ENCODE results near the gene FOSL1. TPM values are rescaled to one million over a fixed set of nuclear protein-coding genes. Genes with fewer than 3 reads are reported as not detected.

FOSL1 gene
- total RNA-seq, 1 experiment from 2014 or later = 125 TPM

DNA sequence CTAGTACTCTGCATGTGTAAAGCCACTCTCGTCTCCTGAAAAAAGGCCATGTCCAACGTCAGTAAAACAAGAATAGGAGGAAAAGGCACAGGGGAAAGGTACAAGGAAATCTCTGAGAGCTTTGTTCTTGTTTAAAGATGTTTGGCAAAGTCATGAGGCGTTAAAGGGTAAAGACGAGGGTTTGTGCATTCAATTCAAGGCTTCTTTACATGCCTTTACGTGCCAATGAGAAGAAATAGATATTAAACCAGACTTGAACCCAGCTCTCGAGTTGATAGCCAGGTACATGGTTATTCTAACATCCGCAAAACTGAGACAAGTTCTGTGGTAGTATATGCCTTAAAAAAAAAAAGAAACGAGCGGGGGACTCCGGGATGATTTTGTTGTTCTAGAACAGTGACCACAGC, 41.5 kb downstream of the FOSL1 start:
- Histone ChIP-seq H3K36me3 (ENCODE audit: control insufficient read depth in 1 of 2, insufficient read depth in 2 of 2, low read length in 2 of 2) (peaks cover 25 to 37% of the 10 kb centered on the region in 2 experiments), H3K4me3 (replicated peaks in 1 of 2; ENCODE audit: low read depth in 1 of 2, low read length in 2 of 2) (peak overlapping the region; percentile 85 to 100), H3K4me2 (ENCODE audit: low read length) (peak overlapping the region; percentile 77), H2AFZ (ENCODE audit: low read depth, low read length, poor library complexity, severe bottlenecking) (peak overlapping the region; percentile 50), H3K27ac (ENCODE audit: low read depth, low read length) (peak overlapping the region; percentile 97), H4K20me1 (ENCODE audit: insufficient read depth) (peaks cover 15% of the 10 kb centered on the region; the same call in 1 of the 2 replicates), H3K79me2 (ENCODE audit: insufficient read depth, low read length) (peaks cover 63% of the 10 kb centered on the region), H3K27me3 (ENCODE audit: insufficient read depth, low read length) (no peaks in the 10 kb centered on the region), H3K4me1 (ENCODE audit: control insufficient read depth in 1 of 2, insufficient read depth in 2 of 2, low read length in 2 of 2) (peaks cover 23 to 44% of the 10 kb centered on the region in 2 experiments), H3K9me2 (ENCODE audit: insufficient read depth) (no peaks in the 10 kb centered on the region), H3K9ac (ENCODE audit: low read length) (peak overlapping the region; percentile 99), H3K9me3 (ENCODE audit: control insufficient read depth in 1 of 2, insufficient read depth in 1 of 2, low read depth in 1 of 2, low read length in 2 of 2) (no peaks in the 10 kb centered on the region)
- ATAC-seq (no peak), DNase-seq (ENCODE audit: low read depth, low spot score) (no peak)
- RAD21 ChIA-PET (ENCODE audit: low non-redundant PET in 1 of 2, low total read pairs in 2 of 2, uncharacterized antibody in 2 of 2, unreplicated experiment in 2 of 2) = interaction anchor here in 1 of 2 experiments (1.1 kb wide), 1 partner anchor 30 kb away, joined by 3 read pairs; no protein-coding TSS in a partner anchor
- no TSS peak for BruUV-seq (replicated peaks)
- POLR2A ChIA-PET = interaction anchor here (0.6 to 5.3 kb wide), 18 partner anchors 7 to 530 kb away, joined by 3 to 84 read pairs (median 6); partner anchors contain the start of genes BANF1, CCDC85B, FIBP and FOSL1
- CTCF ChIA-PET = interaction anchor here (0.6 to 4.3 kb wide), 6 partner anchors 20 to 147 kb away, joined by 3 to 82 read pairs (median 10); partner anchors contain the start of genes AP5B1, CCDC85B, FIBP and KAT5
- TF ChIP-seq SP1 (IDR thresholded peaks at IDR 0.05; ENCODE audit: low read depth) = no peak
- no peak for TF ChIP-seq FOSL1 (IDR thresholded peaks at IDR 0.05; ENCODE audit: low read depth)
- TF ChIP-seq ELF1 (IDR thresholded peaks at IDR 0.05; ENCODE audit: borderline replicate concordance, low read depth) = no peak
- TF ChIP-seq, protein P1, sequence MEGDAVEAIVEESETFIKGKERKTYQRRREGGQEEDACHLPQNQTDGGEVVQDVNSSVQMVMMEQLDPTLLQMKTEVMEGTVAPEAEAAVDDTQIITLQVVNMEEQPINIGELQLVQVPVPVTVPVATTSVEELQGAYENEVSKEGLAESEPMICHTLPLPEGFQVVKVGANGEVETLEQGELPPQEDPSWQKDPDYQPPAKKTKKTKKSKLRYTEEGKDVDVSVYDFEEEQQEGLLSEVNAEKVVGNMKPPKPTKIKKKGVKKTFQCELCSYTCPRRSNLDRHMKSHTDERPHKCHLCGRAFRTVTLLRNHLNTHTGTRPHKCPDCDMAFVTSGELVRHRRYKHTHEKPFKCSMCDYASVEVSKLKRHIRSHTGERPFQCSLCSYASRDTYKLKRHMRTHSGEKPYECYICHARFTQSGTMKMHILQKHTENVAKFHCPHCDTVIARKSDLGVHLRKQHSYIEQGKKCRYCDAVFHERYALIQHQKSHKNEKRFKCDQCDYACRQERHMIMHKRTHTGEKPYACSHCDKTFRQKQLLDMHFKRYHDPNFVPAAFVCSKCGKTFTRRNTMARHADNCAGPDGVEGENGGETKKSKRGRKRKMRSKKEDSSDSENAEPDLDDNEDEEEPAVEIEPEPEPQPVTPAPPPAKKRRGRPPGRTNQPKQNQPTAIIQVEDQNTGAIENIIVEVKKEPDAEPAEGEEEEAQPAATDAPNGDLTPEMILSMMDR (IDR thresholded peaks at IDR 0.05 in 2 of 3, conservative IDR thresholded peaks at IDR 0.05 in 1 of 3; ENCODE audit: borderline replicate concordance in 1 of 3, insufficient read depth in 1 of 3, low read depth in 2 of 3, low read length in 2 of 3) = no peak
- TF ChIP-seq, protein P2, sequence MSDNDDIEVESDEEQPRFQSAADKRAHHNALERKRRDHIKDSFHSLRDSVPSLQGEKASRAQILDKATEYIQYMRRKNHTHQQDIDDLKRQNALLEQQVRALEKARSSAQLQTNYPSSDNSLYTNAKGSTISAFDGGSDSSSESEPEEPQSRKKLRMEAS (IDR thresholded peaks at IDR 0.05) = no peak
- no peak for TF ChIP-seq EZH2 (IDR thresholded peaks at IDR 0.05)
- TF ChIP-seq, protein P3, sequence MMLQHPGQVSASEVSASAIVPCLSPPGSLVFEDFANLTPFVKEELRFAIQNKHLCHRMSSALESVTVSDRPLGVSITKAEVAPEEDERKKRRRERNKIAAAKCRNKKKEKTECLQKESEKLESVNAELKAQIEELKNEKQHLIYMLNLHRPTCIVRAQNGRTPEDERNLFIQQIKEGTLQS (IDR thresholded peaks at IDR 0.05) = no peak
- no peak for TF ChIP-seq POLR2AphosphoS5 (IDR thresholded peaks at IDR 0.05; ENCODE audit: low read depth, low read length)
- TF ChIP-seq, protein P4, sequence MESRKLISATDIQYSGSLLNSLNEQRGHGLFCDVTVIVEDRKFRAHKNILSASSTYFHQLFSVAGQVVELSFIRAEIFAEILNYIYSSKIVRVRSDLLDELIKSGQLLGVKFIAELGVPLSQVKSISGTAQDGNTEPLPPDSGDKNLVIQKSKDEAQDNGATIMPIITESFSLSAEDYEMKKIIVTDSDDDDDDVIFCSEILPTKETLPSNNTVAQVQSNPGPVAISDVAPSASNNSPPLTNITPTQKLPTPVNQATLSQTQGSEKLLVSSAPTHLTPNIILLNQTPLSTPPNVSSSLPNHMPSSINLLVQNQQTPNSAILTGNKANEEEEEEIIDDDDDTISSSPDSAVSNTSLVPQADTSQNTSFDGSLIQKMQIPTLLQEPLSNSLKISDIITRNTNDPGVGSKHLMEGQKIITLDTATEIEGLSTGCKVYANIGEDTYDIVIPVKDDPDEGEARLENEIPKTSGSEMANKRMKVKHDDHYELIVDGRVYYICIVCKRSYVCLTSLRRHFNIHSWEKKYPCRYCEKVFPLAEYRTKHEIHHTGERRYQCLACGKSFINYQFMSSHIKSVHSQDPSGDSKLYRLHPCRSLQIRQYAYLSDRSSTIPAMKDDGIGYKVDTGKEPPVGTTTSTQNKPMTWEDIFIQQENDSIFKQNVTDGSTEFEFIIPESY (IDR thresholded peaks at IDR 0.05; ENCODE audit: extremely low read depth, insufficient replicate concordance, low read length) = no peak
- no peak for TF ChIP-seq TCF7L2 (IDR thresholded peaks at IDR 0.05; ENCODE audit: borderline replicate concordance, extremely low read depth, insufficient read depth, insufficient read length)
- TF ChIP-seq ZNF274 (IDR thresholded peaks at IDR 0.05; ENCODE audit: low read depth, low read length) = no peak
- TF ChIP-seq CEBPB (IDR thresholded peaks at IDR 0.05; ENCODE audit: low read depth) = no peak
- no peak for TF ChIP-seq SIN3A (IDR thresholded peaks at IDR 0.05; ENCODE audit: low read depth)
- intact Hi-C loops (cut with micrococcal nuclease) = loop anchor here (1.0 kb wide), 2 partner anchors 146 to 243 kb away; partner anchors contain the start of genes KAT5 and PCNX3
